LoVo (cell line): ENCODE measurements around the gene KCNE2.
"Not testable (repeated sequence)": the region's sequence is repeated elsewhere in the genome, so short reads cannot be mapped to it uniquely, and the experiment has no call there.

Experiments used
- DNase-seq: peaks from one replicate; pipeline ENCODE4 v3.0.0-alpha.2; 2016; ENCODE audit warnings: low spot score

The KCNE2 gene

GRCh38 chr21:34417448-34418077, 53.8 kb downstream of the KCNE2 start:
- not testable (repeated sequence) for DNase-seq
